OCI-LY1 (cell line): Measurements from ENCODE around the gene MFAP3.

Source experiments
- EZH2 ChIP-seq: fragments of 200-600 bp; sonication (generic), shearing (Covaris generic); IDR thresholded peaks from 2 replicates; pipeline ENCODE4 v1.8.0; 2017; ENCODE audit warnings: borderline replicate concordance, mixed run types, mild to moderate bottlenecking, antibody characterized with exemption, low read length, moderate library complexity, mixed read lengths
- TF ChIP-seq, protein P1 (sequence below): fragments of 200-600 bp; sonication (generic), shearing (Covaris generic); IDR thresholded peaks from 2 replicates; pipeline ENCODE4 v1.5.1; 2017; ENCODE audit warnings: mild to moderate bottlenecking, antibody characterized with exemption, low read length, moderate library complexity, mixed read lengths

DNA sequence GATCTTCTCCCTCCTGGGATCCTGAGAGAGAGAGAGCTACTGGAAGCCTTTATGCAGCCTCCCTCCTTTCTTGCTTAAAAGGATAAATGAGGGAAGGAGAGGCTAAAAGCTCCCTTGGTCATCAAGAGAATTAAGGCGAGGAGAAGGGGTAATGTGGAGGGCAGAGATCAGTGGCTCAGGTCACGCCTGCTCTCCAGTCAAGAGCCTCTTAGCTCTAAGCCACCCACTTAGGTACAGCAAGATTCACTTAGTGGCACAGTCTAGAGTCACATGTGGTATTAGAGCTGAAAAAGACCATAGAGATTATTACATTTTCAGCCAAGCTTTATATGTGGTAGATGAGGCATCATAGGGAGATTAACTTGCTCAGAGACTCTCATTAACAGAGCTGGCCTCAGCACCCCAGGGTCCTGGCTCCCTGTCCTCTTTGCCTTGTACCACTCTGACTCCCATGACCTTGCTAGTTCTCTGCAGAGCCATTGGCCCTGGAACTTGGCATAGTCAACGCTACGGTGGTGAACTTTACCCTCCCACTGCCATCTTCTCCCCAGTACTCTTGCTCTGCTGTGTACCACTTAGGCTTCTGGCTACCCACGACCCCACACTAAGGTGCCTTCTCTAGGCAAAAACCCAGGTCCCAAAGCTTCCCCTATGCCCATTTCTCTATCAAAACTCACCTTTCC, 37.6 kb downstream of the MFAP3 start:
- TF ChIP-seq, protein P1, sequence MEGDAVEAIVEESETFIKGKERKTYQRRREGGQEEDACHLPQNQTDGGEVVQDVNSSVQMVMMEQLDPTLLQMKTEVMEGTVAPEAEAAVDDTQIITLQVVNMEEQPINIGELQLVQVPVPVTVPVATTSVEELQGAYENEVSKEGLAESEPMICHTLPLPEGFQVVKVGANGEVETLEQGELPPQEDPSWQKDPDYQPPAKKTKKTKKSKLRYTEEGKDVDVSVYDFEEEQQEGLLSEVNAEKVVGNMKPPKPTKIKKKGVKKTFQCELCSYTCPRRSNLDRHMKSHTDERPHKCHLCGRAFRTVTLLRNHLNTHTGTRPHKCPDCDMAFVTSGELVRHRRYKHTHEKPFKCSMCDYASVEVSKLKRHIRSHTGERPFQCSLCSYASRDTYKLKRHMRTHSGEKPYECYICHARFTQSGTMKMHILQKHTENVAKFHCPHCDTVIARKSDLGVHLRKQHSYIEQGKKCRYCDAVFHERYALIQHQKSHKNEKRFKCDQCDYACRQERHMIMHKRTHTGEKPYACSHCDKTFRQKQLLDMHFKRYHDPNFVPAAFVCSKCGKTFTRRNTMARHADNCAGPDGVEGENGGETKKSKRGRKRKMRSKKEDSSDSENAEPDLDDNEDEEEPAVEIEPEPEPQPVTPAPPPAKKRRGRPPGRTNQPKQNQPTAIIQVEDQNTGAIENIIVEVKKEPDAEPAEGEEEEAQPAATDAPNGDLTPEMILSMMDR, result no peak
- no peak for TF ChIP-seq EZH2
